ENCODE measurements around the gene SLC25A25.

- TF ChIP-seq POLR2A (IDR thresholded peaks at IDR 0.05; ENCODE audit: low read depth, low read length) (no peak), POLR2AphosphoS5 (IDR thresholded peaks at IDR 0.05; ENCODE audit: low read depth, low read length) (no peak), TAF1 (IDR thresholded peaks at IDR 0.05; ENCODE audit: low read depth, low read length) (0 out of 2 replicates have a peak, but pooled peaks have one; percentile 27), SPI1 (IDR thresholded peaks at IDR 0.05; ENCODE audit: low read depth, low read length) (no peak), PAX5 (IDR thresholded peaks at IDR 0.05; ENCODE audit: insufficient read depth, low read length, severe bottlenecking) (no peak), POU2F2 (IDR thresholded peaks at IDR 0.05; ENCODE audit: low read depth, low read length) (no peak)
These were observed 57.7 kb downstream of the SLC25A25 start for GRCh38 chr9:128125580-128126354.

Measured in GM12891 (cell line).